HG02571 (cell line): ENCODE results near the gene HSD11B1.

Experiments used
- ATAC-seq: cut with Tn5 transposase; IDR thresholded peaks from one replicate; pipeline ENCODE4 v1.9.1; 2021; ENCODE audit warnings: mild to moderate bottlenecking, moderate library complexity; ENCODE audit not compliant: unreplicated experiment

HSD11B1 gene

DNA sequence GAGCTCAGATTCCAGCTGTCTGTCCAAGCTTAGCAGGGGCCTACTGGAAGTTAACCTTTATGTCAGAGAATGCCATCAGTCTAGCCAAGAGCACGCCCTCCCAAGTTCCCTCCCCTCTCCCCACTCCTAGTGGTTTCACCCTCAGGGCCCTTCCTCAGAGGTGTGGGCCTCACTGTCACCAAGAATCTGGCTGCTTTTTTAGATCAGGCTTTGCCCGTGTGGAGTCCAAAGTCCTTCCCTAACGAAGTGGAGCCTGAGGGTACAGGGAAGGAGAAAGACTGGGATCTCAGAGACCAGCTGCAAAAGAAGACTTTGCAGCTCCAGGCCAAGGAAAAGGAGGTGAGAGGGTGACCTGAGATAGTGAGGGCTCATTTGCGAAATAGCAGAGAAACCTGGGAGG, 75.6 kb downstream of the HSD11B1 start:
- ATAC-seq: no peak

DNA sequence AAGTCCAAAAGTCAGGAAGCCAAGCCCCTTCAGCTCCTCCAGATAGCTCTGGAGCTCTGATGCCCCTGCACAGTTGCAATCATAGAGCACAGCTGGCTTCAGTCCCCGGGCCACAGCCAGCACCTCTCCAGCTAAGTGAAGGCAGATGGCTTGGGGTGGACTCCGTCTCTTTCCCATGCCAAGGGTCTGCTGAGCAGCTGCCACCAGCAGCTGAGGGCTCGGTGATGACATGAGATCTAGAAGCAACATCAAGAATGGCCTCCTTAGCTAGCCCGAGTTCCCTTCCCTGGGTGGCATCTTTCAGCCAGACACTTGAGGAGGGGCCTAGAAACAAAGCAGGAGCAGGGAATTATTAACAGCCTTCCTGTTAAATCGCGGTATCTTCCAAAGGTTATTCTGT, 78.7 kb downstream of the HSD11B1 start:
- no peak for ATAC-seq
